GM23248 (cell line): ENCODE results near the gene MBNL1.

Experiments
- EZH2 ChIP-seq: fragments of 200-600 bp; sonication (generic); IDR thresholded peaks from 2 replicates; pipeline ENCODE4 v1.6.1; 2018; ENCODE audit warnings: antibody characterized with exemption, mild to moderate bottlenecking; ENCODE audit not compliant: insufficient read depth, poor library complexity, severe bottlenecking
- EZH2phosphoT487 ChIP-seq: fragments of 200-600 bp; sonication (generic); IDR thresholded peaks from 2 replicates; pipeline ENCODE4 v1.6.1; 2018; ENCODE audit warnings: antibody characterized with exemption, moderate library complexity, mild to moderate bottlenecking, low read depth; ENCODE audit not compliant: insufficient read depth

GRCh38 chr3:152508705-152509104, 240.0 kb downstream of the MBNL1 start:
- TF ChIP-seq EZH2 (no peak), EZH2phosphoT487 (no peak)
